Loucy (cell line): Measurements from ENCODE around the gene NUAK2.

ENCODE experiments used
- EZH2phosphoT487 ChIP-seq: fragments of 200-600 bp; IDR thresholded peaks from 2 replicates; pipeline ENCODE4 v1.6.1; 2018; ENCODE audit warnings: antibody characterized with exemption, mild to moderate bottlenecking, moderate library complexity, borderline replicate concordance
- TF ChIP-seq, protein P1 (sequence below): fragments of 200-600 bp; sonication (generic); conservative IDR thresholded peaks from 2 replicates; pipeline ENCODE4 v1.5.1; 2014; ENCODE audit warnings: mild to moderate bottlenecking, antibody characterized with exemption, low read length

DNA sequence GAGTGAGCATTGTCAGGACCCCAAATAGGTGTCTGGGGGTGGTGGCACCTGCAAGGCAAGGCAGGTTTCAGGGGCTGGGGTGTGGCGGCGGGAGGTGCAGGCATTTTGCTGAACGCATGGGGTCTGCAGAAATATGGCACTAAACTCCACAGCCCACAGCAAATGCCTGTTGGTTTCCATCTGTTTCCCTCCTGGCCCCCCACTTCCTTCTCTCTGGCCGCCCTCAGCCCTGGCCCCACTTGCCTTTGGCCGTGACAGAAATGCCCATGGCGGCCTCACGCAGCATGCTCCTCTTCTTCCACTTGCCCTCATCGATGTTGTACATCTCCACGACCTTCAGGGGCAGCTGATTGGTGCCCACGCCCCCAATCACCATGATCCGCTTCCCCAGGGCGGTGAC, 21.4 kb upstream of the NUAK2 start:
- TF ChIP-seq, protein P1, sequence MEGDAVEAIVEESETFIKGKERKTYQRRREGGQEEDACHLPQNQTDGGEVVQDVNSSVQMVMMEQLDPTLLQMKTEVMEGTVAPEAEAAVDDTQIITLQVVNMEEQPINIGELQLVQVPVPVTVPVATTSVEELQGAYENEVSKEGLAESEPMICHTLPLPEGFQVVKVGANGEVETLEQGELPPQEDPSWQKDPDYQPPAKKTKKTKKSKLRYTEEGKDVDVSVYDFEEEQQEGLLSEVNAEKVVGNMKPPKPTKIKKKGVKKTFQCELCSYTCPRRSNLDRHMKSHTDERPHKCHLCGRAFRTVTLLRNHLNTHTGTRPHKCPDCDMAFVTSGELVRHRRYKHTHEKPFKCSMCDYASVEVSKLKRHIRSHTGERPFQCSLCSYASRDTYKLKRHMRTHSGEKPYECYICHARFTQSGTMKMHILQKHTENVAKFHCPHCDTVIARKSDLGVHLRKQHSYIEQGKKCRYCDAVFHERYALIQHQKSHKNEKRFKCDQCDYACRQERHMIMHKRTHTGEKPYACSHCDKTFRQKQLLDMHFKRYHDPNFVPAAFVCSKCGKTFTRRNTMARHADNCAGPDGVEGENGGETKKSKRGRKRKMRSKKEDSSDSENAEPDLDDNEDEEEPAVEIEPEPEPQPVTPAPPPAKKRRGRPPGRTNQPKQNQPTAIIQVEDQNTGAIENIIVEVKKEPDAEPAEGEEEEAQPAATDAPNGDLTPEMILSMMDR: no peak
- no peak for TF ChIP-seq EZH2phosphoT487
